Spleen (tissue), 7 donors: ENCODE results near the gene CEP131.

Experiments
- CTCF ChIP-seq, 11 experiments: fragments of 200-600 bp in 7 of 11; fragments of 450-650 bp in 4 of 11; sonication (generic) in 4 of 11; IDR thresholded peaks in 8 of 11; conservative IDR thresholded peaks in 3 of 11; 1 replicate in 7 of 11; 2 replicates in 4 of 11; pipeline versions ENCODE4 v1.4.0 to v1.8.0; 2016 to 2021; ENCODE audit warnings: antibody characterized with exemption in 11 of 11, inconsistent platforms in 4 of 11, mild to moderate bottlenecking in 1 of 11
- POLR2A ChIP-seq, 3 donors: fragments of 450-650 bp; IDR thresholded peaks; one replicate each; pipeline ENCODE4 v1.5.1; 2017; ENCODE audit warnings: antibody characterized with exemption in 3 of 3, mild to moderate bottlenecking in 1 of 3
- donor health status: DM: no; HTN: no; CAD: no; lungs with moderate emphysema.
- donor health status: DM: no; HTN: no; CAD: no.
- donor health status: DM: no; HTN: no; CAD: no.

GRCh38 chr17:81156866-81157805, 65.6 kb downstream of the CEP131 start:
- TF ChIP-seq CTCF (IDR thresholded peaks at IDR 0.05 in 8 of 11, conservative IDR thresholded peaks at IDR 0.05 in 3 of 11) = no peak
- no peak for TF ChIP-seq POLR2A (IDR thresholded peaks at IDR 0.05)
